GM19240 (cell line): Measurements from ENCODE around the gene PGR.
"Not testable (repeated sequence)": the region's sequence is repeated elsewhere in the genome, so short reads cannot be mapped to it uniquely, and the experiment has no call there.

ENCODE experiments used
- DNase-seq: peaks from one replicate; pipeline ENCODE4 v3.0.0; 2011; ENCODE audit warnings: low spot score; ENCODE audit not compliant: insufficient read length

PGR gene

DNA sequence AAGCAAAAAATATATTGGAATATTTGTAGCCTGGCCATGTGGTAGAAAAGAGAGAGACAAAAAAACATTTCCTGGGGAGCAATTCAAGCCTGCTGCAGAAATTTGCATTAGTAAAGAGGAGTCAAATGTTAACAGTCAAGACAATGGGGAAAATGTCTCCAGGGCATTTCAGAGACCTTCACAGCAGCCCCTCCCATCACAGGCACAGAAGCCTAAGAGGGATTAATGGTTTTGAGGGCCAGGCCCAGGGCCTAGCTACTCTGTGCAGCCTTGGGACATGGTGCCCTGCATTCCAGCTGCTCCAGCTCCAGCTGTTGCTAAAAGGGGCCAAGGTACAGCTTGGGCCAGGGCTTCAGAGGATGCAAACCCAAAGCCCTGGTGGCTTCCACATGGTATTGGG is 46.8 kb downstream of the PGR start:
- no peak for DNase-seq

DNA sequence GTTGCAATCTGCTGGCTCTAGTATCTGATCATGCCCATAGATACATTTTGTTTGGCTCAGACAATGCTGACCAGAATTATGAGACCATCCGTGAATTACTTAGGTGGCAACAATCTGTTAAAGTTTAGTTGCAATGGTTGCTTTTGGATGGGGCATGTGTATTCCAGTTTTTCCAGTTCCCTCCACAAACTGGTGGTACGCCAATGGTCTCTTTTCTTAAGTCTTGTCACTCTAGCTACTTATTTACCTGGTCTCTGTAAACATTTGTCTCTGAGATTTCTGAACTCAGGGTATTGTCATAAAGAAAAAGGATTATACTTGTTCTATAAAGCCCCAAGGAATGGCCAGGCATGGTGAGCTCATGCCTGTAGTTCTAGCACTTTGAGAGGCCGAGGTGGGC is 65.9 kb downstream of the PGR start:
- no peak for DNase-seq

DNA sequence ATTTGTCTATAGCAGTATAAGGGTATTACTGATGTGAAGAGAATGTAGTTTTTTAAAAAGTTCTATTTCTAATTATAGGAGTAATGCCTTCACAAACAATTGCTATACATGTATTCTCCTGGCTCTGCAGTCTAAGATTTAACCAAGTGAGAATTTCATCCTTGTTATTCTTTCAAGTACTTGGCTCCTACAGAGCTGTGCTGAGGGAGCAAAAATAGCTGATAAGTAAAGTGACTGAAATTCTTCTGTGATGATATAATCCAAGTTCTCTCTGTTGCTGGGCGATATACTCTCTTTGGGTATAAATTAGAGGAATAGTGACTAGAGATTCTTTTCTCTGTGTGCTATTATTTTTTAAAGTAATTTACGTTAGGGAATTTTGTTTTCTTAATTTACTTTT is 68.0 kb downstream of the PGR start:
- no peak for DNase-seq

DNA sequence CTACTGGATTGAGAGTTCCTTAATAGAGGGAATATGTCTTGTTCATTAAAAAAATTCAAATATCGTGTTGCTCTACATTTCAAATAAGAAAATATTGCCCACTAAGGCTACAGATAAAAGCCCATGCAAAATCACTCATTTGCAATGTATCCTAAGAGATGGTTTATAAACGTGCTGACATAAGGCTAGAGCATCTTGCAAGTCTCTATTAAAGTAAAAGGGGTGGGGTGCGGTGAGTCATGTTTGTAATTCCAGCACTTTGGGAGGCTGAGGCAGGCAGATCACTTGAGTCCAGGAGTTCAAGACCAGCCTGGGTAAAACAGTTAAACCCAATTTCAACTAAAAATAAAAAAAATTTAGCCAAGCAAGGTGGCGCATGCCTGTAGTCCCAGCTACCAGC is 70.3 kb downstream of the PGR start:
- DNase-seq: no peak

DNA sequence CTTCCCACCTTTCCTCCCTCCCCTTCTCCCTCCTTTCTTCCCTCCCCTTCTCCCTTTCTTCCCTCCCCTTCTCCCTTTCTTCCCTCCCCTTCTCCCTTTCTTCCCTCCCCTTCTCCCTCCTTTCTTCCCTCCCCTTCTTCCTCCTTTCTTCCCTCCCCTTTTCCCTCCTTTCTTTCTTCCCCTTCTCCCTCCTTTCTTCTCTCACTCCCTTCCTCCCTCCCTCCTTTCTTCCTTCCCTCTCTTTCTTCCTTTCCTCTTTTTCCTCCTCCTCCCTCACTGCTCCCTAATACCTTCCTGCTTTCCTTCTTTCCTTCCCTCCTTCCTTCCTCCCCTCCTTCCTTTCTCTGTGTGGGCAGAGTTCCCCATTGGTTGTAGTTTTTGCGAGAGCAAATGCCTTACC is 76.1 kb downstream of the PGR start:
- no peak for DNase-seq

DNA sequence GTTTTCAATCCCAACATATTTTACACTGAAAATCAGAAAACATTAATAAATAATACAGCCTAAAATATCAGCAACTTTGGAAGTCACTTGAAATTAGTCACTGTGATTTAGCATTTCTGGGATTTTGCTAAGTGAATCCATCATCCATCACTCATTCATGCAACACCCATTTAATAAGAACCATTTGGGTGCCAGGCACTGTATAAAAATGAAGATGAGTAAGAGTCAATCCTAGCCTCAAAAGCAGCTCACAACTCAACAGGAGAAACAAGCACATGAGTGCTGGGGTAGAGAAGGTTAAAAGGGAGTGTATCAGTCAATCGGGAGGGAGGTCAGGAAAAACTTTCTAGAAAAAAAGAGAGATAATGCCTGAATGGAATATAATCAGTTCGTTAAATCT is 77.9 kb downstream of the PGR start:
- no peak for DNase-seq

DNA sequence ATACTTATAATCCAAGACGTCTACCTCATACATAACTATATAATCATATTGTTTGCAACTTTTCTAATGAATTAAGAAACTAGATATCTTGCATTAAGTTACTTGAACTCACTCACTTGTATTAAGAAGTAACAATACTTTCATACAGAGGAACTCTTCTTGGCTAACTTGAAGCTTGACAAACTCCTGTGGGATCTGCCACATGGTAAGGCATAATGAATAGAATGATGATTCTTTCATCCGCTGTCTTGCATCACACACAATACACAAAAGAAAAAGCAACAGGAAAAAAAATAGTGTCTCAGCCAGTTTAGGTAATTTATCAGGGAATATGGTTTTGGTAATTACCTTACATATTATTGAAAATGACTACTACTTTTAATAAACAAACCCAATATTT is 79.8 kb downstream of the PGR start:
- no peak for DNase-seq

DNA sequence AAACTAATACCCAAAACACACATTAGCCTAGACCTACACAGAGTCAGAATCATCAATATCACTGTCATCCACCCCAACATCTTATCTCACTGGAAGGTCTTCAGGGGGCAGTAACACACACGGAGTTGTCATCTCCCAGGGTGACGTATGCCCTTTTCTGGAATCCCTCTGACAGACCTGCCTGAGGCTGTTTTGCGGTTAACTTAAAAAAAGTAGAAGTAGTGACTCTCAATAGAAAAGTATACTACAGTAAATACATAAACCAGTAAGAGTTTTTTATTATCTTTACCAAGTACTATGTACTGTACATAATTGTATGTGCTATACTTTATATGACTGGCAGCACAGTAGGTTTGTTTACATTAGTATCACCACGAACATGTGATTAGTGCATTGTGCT is 80.5 kb downstream of the PGR start:
- no peak for DNase-seq

DNA sequence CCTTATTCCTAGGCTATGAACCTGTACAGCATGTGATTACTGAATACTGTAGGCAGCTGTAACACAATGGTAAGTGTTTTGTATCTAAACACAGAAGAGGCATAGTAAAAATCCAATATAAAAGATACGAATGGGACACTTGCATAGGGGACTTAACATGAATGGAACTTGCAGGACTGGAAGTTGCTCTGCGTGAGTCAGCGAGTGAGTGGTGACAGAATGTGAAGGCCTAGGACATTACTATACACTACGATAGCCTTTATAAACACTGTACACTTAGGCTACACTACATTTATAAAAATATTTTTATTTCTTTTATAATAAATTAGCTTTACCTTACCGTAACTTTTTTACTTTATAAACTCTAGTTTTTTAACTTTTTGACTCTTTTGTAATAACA is 81.1 kb downstream of the PGR start:
- no peak for DNase-seq

DNA sequence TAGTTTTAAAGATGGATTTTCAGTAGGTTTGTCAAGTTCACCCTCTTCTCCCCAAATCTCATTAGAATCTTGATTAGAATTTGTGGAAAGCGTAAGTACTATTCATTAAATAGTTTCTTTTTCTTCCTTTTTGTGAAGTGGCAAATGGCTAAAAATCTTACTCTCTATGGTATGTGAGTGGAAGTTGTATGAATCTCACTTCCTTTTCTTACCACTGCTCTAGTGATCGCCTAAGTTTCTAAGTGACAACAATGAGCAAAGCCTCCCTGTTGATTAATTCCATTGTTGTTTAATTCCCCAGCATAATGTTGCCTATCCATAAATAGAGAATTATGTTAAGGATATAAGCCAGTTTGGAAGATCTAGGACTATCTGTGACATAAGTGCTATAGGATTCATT is 82.7 kb downstream of the PGR start:
- DNase-seq: no peak

DNA sequence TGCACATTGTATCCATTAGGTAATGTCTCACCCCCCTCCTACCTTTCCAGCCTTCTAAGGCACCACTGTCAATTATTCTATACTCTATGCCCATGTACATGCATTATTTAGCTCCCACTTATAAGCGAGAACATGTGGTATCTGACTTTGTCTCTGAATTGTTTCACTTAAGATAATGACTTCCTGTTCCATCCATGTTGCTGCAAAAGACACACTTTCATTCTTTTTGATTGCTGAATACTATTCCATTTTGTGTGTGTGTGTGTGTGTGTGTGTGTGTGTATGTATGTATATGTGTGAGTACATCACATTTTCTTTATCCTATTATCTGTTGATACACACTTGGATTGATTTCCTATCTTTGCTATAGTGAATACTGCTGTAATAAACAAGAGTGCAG is 84.2 kb downstream of the PGR start:
- DNase-seq: no peak

DNA sequence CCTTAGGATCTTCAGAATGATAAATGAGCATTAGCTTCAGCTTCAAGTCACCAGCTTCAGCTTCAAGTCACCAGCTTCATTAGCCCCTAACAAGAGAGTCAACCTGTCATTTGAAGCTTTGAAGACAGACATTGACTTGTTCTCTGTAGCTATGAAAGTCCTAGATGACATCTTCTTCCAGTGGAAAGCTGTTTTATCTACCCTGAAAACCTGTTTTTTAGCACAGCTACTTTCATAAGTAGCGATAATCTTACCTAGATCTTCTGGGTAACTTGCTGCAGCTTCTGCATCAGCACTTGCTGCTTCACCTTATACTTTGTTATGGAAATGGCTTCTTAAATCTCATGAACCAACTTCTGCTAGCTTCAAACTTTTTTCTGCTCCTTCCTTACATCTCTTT is 85.7 kb downstream of the PGR start:
- DNase-seq: no peak

DNA sequence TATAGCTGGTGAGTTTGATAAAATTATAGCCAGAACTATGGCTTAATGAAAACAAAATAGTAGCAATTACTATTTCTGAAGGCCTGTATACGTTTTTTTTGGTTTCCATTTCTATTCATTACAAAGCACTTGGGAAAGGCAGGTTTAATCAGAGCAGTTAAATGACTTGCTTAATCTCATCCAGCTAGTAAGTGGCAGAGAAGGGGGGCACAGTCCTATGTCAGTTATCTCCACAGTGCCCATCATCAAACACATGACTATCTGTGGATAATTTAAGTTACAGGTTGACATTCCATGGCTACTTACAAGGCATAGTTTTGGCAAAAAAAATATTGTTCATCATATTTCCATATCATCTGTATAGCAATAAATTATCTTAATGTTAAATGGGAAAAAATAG is 93.7 kb downstream of the PGR start:
- no peak for DNase-seq

DNA sequence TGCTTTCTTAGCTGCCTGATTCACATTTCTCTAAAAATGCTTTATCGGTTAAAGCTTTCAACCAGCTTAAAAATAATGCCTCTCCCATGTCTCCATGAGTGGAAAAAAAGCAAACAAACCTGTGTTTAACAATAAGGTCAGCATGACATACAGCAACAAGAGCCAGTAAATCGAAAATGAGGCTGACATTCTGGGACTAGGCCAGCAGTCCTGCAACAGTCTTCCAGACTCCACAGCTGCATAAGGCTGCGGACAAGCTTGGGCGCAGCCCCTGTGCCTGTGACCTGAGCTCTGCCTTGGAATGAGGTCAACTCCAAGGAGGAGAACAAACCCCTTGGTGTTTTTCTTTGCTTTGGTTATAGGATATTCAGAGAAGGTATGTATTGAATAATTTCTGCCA is 95.5 kb downstream of the PGR start:
- no peak for DNase-seq

DNA sequence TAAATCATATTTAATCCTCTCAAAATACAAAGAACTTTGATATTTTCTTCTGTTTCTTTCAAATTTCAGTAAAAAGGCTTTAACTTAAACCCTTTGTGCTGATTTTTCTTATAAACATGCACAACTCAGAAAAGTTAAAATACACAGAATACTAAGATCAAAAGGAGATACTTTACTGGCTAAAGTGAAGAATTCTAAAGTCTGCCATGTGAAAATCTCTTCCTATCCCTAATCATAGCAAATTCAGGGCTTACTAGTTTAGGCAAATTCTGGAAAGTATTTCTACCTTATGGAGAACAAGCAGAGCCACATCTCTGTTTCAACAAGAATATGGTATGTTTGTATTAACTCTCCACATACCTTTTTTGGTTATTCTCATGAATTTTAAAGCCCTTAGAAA is 96.6 kb downstream of the PGR start:
- no peak for DNase-seq

DNA sequence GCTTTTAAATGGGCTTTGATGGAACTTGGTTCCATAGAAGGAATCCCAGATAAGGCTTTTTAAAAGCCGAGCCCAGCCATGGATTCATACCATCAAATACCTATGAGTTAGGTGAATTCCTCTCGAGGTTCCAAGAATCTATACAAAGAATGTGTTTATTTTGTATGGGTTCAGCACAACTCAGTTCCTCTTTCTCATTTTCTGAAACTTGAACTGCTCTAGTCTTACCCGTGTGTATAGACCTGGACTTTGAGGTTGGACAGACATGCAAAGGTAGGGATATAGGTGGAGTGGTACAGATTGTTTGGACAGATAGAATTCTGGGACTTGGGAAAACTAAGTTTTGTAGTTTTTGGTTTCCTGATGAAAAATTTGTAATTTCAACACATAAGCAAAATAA is 97.9 kb downstream of the PGR start:
- no peak for DNase-seq

DNA sequence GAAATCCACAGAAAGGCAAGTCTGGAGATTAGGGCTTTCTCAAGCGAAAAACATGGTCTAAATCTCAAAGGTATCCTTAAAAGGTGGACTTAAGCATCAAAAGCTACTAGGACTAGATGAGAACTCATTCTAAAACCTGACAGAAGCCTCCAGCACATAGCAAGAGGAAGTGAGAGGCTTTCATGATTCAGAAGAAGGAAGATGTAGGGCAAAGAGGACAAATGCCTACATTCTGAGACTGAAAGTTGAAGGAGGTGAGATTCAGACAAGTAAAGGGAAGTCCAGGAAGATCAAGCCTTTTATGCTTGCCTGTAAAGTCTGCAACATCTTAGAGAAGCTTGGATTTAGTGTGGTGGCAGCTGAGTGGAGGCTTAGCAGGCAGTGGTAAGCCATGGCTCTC is 98.9 kb downstream of the PGR start:
- no peak for DNase-seq

DNA sequence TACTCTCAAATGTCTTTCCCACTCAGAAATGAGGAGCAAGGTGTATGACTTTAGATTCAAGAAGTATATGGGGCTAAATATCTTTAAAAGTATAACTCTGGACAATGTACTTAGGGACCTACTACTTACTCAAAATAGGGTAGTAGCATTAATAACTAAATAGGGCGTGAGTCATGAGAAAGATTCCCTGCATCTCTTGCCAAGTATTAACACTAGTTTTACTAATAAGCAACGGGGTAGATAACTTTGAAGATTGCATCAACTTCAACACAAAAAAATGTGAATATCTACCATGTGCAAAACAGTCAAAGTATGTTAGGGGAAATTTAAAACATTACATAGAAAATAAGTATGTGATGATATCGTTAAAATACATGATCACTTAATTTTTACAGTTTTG is 99.6 kb downstream of the PGR start:
- DNase-seq: no peak

DNA sequence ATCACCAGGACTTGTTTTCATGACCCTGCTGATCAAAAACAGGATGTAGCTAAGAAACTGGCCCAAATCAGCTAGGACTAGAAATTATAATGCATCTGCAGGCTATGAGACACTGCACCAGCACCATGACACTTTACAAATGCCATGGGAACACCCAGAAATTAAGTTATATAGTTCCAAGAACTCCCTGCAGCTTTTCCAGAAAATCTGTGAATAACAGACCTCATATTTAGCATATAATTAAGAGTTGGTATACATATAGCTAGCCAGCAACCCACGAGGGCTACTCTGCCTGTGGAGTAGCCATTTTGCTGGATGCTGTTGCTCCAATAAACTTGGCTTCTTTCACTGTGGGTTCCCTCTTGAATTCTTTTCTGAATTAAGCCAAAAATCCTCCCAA is 101.0 kb downstream of the PGR start:
- DNase-seq: no peak

DNA sequence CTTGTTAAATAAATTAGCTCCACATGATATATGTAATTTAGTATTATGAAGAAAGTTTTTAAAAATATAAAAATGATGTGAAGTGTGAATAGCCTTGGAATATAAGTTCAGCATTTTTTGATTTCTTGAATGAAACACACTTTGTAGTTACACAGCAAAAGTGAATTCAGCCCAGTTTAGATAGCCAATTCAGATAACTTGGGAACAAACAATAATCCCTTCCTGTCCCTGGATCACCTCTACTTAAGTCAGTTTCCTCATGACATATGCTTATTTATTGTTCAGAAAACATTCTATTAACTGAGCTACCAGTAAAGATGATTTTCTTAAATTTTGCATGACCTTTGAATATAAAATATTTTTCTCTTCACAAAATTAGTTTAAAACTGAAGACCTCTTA is 107.4 kb downstream of the PGR start:
- no peak for DNase-seq

DNA sequence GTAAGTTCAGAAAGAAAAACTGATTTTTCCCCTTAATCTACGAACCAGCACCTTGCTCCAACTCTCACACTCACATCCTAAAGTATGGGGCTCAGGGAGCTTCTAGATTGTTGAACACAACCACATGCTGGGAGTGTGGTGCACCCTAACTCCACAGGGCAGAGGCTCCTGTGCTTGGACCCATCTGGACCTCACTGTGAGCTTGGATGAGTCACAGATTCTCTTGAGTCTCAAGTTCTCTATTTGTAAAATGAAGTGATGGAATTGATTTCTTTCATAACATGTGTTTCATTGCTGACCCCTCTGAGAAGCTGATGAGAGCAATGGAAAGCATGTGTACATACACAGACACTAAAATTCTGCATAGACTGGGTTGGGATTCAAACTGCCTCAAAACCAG is 109.7 kb downstream of the PGR start:
- DNase-seq: no peak

DNA sequence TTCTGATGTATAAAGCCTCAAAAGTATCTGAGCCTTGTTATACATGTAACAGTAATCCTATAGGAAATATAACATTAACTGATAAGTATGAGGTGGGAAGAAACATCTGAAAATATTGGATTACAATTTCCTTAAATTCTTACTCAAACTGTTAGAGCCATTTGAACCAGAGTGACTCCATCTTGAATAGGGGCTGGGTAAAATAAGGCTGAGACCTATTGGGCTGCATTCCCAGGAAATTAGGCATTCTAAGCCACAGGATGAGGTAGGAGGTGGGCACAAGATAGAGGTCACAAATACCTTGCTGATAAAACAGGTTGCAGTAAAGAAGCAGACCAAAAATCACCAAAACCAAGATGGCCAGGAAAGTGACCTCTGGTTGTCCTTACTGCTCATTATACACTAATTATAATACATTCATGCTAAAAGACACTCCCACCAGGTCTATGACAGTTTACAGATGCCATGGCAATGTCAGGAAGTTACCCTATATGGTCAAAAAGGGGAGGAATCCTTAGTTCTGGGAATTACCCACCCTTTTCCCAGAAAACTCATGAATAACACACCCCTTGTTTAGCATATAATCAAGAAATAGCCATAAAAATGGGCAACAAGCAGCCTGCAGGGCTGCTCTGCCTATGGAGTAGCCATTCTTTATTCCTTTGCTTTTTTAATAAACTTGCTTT is 114.9 kb downstream of the PGR start:
- no peak for DNase-seq

DNA sequence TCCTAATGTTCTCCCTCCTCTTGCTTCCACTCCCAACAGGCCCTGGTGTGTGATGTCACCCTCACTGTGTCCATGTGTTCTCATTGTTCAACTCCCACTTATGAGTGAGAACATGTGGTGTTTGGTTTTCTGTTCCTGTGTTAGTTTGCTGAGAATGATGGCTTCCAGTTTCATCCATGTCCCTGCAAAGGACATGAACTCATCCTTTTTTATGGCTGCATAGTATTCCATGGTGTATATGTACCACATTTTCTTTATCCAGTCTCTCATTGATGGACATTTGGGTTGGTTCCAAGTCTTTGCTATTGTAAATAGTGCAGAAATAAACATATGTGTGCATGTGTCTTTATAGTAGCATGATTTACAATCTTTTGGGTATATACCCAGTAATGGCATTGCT is 115.9 kb downstream of the PGR start:
- not testable (repeated sequence) for DNase-seq

DNA sequence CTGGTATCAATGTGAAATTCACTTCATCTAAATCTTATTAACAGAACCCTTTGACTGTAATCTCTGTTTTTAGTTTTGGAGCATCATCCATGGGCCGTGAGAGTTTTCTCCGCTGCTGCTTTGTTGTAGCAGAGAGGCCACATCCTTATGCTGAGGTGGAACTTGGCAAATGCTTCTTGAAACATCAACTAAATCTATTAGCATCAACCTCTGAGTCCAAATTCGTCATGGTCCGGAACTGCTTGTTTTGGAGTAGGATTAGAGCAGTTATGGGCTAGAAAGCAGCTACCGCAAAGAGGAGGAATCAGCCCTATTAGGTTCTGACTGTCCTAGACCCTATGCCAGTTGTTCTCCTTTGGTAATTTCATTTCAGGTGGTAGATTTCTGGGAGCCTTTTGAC is 117.7 kb downstream of the PGR start:
- no peak for DNase-seq
